DMS153 (cell line): ENCODE measurements around the gene HELT.

Experiments used
- DNase-seq: peaks from one replicate; lab custom pipeline; 2025; lab: John Stamatoyannopoulos, UW

HELT gene

GRCh38 chr4:185003596-185004351 lies 14.5 kb upstream of the HELT start:
- no peak for DNase-seq

- DNase-seq: no peak
These were observed 13.6 kb upstream of the HELT start for GRCh38 chr4:185004562-185005218.

- DNase-seq: peak; percentile 59
These were observed 13.0 kb upstream of the HELT start for GRCh38 chr4:185005219-185005819.

GRCh38 chr4:185011408-185011807 lies 6.9 kb upstream of the HELT start:
- no peak for DNase-seq

GRCh38 chr4:185013417-185014125 lies 4.7 kb upstream of the HELT start:
- DNase-seq: no peak

GRCh38 chr4:185015108-185015507 lies 3.2 kb upstream of the HELT start:
- DNase-seq: no peak

- no peak for DNase-seq
These were observed 2.0 kb upstream of the HELT start for GRCh38 chr4:185016101-185016940.

- no peak for DNase-seq
These were observed 1.1 kb upstream of the HELT start for GRCh38 chr4:185016946-185017758.

GRCh38 chr4:185018834-185019455 lies 655 bp downstream of the HELT start:
- DNase-seq: no peak

- no peak for DNase-seq
These were observed 1.4 kb downstream of the HELT start for GRCh38 chr4:185019456-185020292.

GRCh38 chr4:185020293-185020808 lies 2.1 kb downstream of the HELT start:
- DNase-seq: no peak

GRCh38 chr4:185020863-185021761 lies 2.8 kb downstream of the HELT start:
- DNase-seq: no peak

- no peak for DNase-seq
These were observed 5.2 kb downstream of the HELT start for GRCh38 chr4:185023471-185023870.

- DNase-seq: no peak
These were observed 10.3 kb downstream of the HELT start for GRCh38 chr4:185028625-185029024.

GRCh38 chr4:185031611-185032010 lies 13.3 kb downstream of the HELT start:
- no peak for DNase-seq

GRCh38 chr4:185033072-185033471 lies 14.8 kb downstream of the HELT start:
- DNase-seq: no peak

GRCh38 chr4:185033950-185034349 lies 15.7 kb downstream of the HELT start:
- no peak for DNase-seq

GRCh38 chr4:185035284-185035683 lies 17.0 kb downstream of the HELT start:
- DNase-seq: no peak
